Kidney (tissue), 14 donors: ENCODE measurements around the gene PLCB4. TPM values are rescaled to one million over a fixed set of nuclear protein-coding genes. Genes with fewer than 3 reads are reported as not detected.
A peak's percentile ranks its signal among the peaks of the same experiment; 100 is the strongest.

Experiments
- DNase-seq, 5 donors: peaks; one replicate each; pipeline ENCODE4 v3.0.0-alpha.2; 2013 to 2020
- FAIRE-seq: peaks from 2 replicates; lab custom pipeline; 2012; peaks lifted over from hg19 to GRCh38; lab: Jason Lieb, UNC
- H3K27ac ChIP-seq, 2 donors: one replicate each; pipeline ENCODE4 v1.7.0; 2013; ENCODE audit warnings: low read depth in 2 of 2, low read length in 2 of 2, inconsistent platforms in 1 of 2
- H3K27me3 ChIP-seq: one replicate; pipeline ENCODE4 v1.7.1; 2013; ENCODE audit warnings: low read length, inconsistent platforms; ENCODE audit not compliant: control insufficient read depth, insufficient read depth
- H3K36me3 ChIP-seq, 3 donors: one replicate each; pipeline versions ENCODE4 v1.7.0 to v1.7.1; 2013; ENCODE audit warnings: low read length in 3 of 3, control low read depth in 1 of 3, inconsistent platforms in 1 of 3; ENCODE audit not compliant: insufficient read depth in 3 of 3, control insufficient read depth in 2 of 3
- H3K4me1 ChIP-seq, 3 donors: one replicate each; pipeline versions ENCODE4 v1.7.0 to v1.7.1; 2013; ENCODE audit warnings: low read length in 3 of 3, inconsistent platforms in 1 of 3, low read depth in 1 of 3; ENCODE audit not compliant: control insufficient read depth in 2 of 3, insufficient read depth in 2 of 3
- H3K4me3 ChIP-seq, 3 donors: one replicate each; pipeline versions ENCODE4 v1.7.0 to v1.8.1; 2013; ENCODE audit warnings: low read length in 3 of 3, control low read depth in 1 of 3, inconsistent platforms in 1 of 3
- H3K9ac ChIP-seq, 3 donors: one replicate each; pipeline versions ENCODE4 v1.7.0 to v1.7.1; 2013; ENCODE audit warnings: low read length in 3 of 3, control low read depth in 1 of 3, inconsistent platforms in 1 of 3
- H3K9me3 ChIP-seq, 3 donors: one replicate each; pipeline versions ENCODE4 v1.7.0 to v1.7.1; 2013; ENCODE audit warnings: low read length in 3 of 3, control low read depth in 1 of 3, inconsistent platforms in 1 of 3; ENCODE audit not compliant: control insufficient read depth in 2 of 3, insufficient read depth in 1 of 3
- intact Hi-C: fragments of 100-400 bp; cut with DNase I; formaldehyde crosslinking; loops from one replicate; pipeline ENCODE4 v1.11.1; 2022
- polyA plus RNA-seq: library from polyadenylated mRNA; stranded (reverse); fragments of 350-450 nt; fragmentation: Illumina TruSeq; extraction: RNeasy Lipid Tissue Mini Kit (QIAGEN cat#74804); gene quantifications from one replicate; pipeline ENCODE4 v1.2.3, GENCODE V29; 2014; ENCODE audit warnings: low read depth, low replicate concordance; ENCODE audit not compliant: insufficient read depth
- total RNA-seq: library from RNA; stranded (reverse); fragmentation: NEBNext Ultra II Directional; extraction: Animal tissue kit (Norgen Biotek cat#: 25700); gene quantifications from one replicate; pipeline ENCODE4 v1.2.1, GENCODE V29; 2021
- TF ChIP-seq, protein P1 (sequence below): IDR thresholded peaks from 3 replicates; pipeline ENCODE4 v1.5.1; 2012; ENCODE audit warnings: mild to moderate bottlenecking, moderate library complexity, borderline replicate concordance; ENCODE audit not compliant: insufficient read depth; ENCODE audit errors: extremely low read depth
- donor health status: control.
- donor health status: control.
- donor health status: control.
- donor health status: control.
- donor health status: control.
- donor health status: DM: yes; HTN: yes; CAD: no.
- donor health status: Normal renal cell carcinoma (clear cell type).

The PLCB4 gene
- total and polyA plus RNA-seq, 2 donors from 2014 or later = 2.8 to 17.7 TPM

GRCh38 chr20:9119776-9120175, 50.9 kb downstream of the PLCB4 start:
- H3K4me1 ChIP-seq = no peaks in the 10 kb centered on the region
- no peaks in the 10 kb centered on the region for H3K36me3 ChIP-seq
- TF ChIP-seq, protein P1, sequence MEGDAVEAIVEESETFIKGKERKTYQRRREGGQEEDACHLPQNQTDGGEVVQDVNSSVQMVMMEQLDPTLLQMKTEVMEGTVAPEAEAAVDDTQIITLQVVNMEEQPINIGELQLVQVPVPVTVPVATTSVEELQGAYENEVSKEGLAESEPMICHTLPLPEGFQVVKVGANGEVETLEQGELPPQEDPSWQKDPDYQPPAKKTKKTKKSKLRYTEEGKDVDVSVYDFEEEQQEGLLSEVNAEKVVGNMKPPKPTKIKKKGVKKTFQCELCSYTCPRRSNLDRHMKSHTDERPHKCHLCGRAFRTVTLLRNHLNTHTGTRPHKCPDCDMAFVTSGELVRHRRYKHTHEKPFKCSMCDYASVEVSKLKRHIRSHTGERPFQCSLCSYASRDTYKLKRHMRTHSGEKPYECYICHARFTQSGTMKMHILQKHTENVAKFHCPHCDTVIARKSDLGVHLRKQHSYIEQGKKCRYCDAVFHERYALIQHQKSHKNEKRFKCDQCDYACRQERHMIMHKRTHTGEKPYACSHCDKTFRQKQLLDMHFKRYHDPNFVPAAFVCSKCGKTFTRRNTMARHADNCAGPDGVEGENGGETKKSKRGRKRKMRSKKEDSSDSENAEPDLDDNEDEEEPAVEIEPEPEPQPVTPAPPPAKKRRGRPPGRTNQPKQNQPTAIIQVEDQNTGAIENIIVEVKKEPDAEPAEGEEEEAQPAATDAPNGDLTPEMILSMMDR = no peak
- no peak overlapping the region for H3K9ac ChIP-seq
- H3K27me3 ChIP-seq = no peaks in the 10 kb centered on the region
- intact Hi-C loops = no loop called here
- no peak for FAIRE-seq
- no peaks in the 10 kb centered on the region for H3K9me3 ChIP-seq
- peak in 4 of 5 donors; percentile 53 to 64 (median 60) for DNase-seq
- H3K4me3 ChIP-seq = no peak overlapping the region
- no peak overlapping the region for H3K27ac ChIP-seq

- Histone ChIP-seq H3K9ac (no peak overlapping the region), H3K9me3 (no peaks in the 10 kb centered on the region), H3K4me3 (no peak overlapping the region), H3K36me3 (no peaks in the 10 kb centered on the region), H3K27ac (no peak overlapping the region), H3K4me1 (no peaks in the 10 kb centered on the region), H3K27me3 (no peaks in the 10 kb centered on the region)
- FAIRE-seq (no peak), DNase-seq (no peak)
- TF ChIP-seq, protein P1 = no peak
- intact Hi-C loops = no loop called here
Measured at GRCh38 chr20:9121211-9121610, 52.3 kb downstream of the PLCB4 start.

DNA sequence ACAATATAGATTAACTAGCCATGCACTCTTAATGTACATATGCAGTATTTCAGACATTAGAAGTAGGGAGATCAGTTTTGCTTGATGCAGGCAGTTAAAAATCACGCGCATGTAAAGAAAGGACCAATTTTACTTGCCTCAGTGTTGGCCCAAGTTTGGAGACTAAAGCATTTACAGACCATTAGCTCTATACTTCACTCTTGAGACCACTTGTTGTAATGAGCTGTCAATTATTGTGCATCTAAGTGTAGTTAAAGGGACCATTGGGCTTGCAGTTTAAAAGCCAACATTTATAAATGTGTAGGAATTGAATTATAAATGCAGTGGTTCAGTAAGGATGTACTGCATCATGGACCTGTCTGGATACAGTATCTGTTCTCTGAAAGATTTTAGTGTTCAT, 53.7 kb downstream of the PLCB4 start:
- FAIRE-seq = no peak
- DNase-seq = no peak
- Histone ChIP-seq H3K36me3 (no peaks in the 10 kb centered on the region), H3K4me3 (no peak overlapping the region), H3K9me3 (no peaks in the 10 kb centered on the region), H3K27me3 (no peaks in the 10 kb centered on the region), H3K27ac (no peak overlapping the region), H3K4me1 (no peaks in the 10 kb centered on the region), H3K9ac (no peak overlapping the region)
- intact Hi-C loops = no loop called here
- TF ChIP-seq, protein P1 = no peak

- peaks cover 0 to 6% (median 0%) of the 10 kb centered on the region in 3 donors for H3K9me3 ChIP-seq
- H3K36me3 ChIP-seq = no peaks in the 10 kb centered on the region
- intact Hi-C loops = no loop called here
- H3K27ac ChIP-seq = no peak overlapping the region
- FAIRE-seq = no peak
- DNase-seq = no peak
- H3K4me1 ChIP-seq = peaks cover 0 to 2% (median 0%) of the 10 kb centered on the region in 3 donors
- TF ChIP-seq, protein P1 = no peak
- H3K27me3 ChIP-seq = no peaks in the 10 kb centered on the region
- H3K9ac ChIP-seq = no peak overlapping the region
- H3K4me3 ChIP-seq = no peak overlapping the region
Measured at GRCh38 chr20:9126527-9126926, 57.6 kb downstream of the PLCB4 start.
